Measurements from ENCODE around the gene HPSE2. TPM values are rescaled to one million over a fixed set of nuclear protein-coding genes. Genes with fewer than 3 reads are reported as not detected.

The HPSE2 gene
- total and polyA plus RNA-seq, 2 of the 8 experiments (the other 6 are each of a cell fraction or from before 2014, with no cell fraction given) = 0.41 to 0.58 TPM

GRCh38 chr10:99042051-99042771 is 193.4 kb downstream of the HPSE2 start (continued):
- TF ChIP-seq CHD7 (IDR thresholded peaks at IDR 0.05; ENCODE audit: insufficient replicate concordance, low read length) = no peak
- no peak for TF ChIP-seq POLR2A (IDR thresholded peaks at IDR 0.05; ENCODE audit: control extremely low read depth in 1 of 2, low read depth in 2 of 2, low read length in 2 of 2)
- TF ChIP-seq SP1 (IDR thresholded peaks at IDR 0.05; ENCODE audit: low read depth, low read length) = no peak
- no peak for TF ChIP-seq MAX (IDR thresholded peaks at IDR 0.05)
- TF ChIP-seq HDAC2 (IDR thresholded peaks at IDR 0.05; ENCODE audit: borderline replicate concordance in 1 of 2, low read depth in 2 of 2, low read length in 2 of 2) = no peak
- no peak for TF ChIP-seq ATF2 (IDR thresholded peaks at IDR 0.05; ENCODE audit: low read length)
- TF ChIP-seq FOSL1 (IDR thresholded peaks at IDR 0.05; ENCODE audit: insufficient read depth, low read depth, low read length) = no peak
- no peak for TF ChIP-seq CREB1 (IDR thresholded peaks at IDR 0.05)

All from H1 (cell line).